Measurements from ENCODE around the gene SLC22A16.

The SLC22A16 gene

DNA sequence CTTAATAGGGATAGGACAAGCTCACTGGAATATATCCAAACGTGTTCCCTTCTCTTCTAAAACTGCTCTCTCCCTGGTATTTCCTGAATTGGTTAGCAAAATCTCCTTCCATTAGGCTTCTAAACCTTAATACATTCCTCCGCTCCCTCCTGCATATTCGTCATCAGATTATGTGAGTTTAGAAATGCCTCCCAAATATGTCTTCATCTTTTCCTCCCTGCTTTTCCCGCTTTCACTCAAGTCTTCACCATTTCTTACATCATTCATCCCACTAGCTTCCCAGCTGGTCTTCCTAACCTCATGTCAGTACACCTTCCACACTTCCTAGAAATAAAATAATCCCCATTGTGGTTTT lies 26.9 kb downstream of the SLC22A16 start:
- H3K4me3 ChIP-seq (ENCODE audit: low read depth, low read length) = no peak overlapping the region

- H3K4me3 ChIP-seq (ENCODE audit: low read depth, low read length) = no peak overlapping the region
Measured at GRCh38 chr6:110448846-110449540, 27.4 kb downstream of the SLC22A16 start.

DNA sequence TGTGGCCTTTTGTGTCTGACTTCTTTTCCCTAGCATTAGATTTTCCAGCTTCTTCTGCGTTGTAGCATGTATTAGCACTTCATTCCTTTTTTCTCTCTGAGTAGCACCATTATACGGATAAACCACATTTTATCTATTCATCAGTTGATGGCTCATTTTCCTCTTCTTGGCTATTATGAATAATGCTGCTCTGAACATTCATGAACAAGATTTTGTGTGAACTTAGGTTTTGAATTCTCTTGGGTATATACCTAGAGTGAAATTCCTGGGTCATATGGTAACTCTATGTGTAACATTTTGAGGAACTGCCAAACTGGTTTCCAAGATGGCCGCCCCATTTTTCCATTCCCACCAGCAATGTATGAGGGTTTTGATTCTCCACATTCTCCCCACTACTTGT lies 28.7 kb downstream of the SLC22A16 start:
- no peak overlapping the region for H3K4me3 ChIP-seq (ENCODE audit: low read depth, low read length)

- H3K4me3 ChIP-seq (ENCODE audit: low read depth, low read length) = no peak overlapping the region
Measured at GRCh38 chr6:110446405-110446804, 30.0 kb downstream of the SLC22A16 start.

- no peak overlapping the region for H3K4me3 ChIP-seq (ENCODE audit: low read depth, low read length)
Measured at GRCh38 chr6:110440026-110440425, 36.4 kb downstream of the SLC22A16 start.

- H3K4me3 ChIP-seq (ENCODE audit: low read depth, low read length) = no peak overlapping the region
Measured at GRCh38 chr6:110439356-110439755, 37.1 kb downstream of the SLC22A16 start.

DNA sequence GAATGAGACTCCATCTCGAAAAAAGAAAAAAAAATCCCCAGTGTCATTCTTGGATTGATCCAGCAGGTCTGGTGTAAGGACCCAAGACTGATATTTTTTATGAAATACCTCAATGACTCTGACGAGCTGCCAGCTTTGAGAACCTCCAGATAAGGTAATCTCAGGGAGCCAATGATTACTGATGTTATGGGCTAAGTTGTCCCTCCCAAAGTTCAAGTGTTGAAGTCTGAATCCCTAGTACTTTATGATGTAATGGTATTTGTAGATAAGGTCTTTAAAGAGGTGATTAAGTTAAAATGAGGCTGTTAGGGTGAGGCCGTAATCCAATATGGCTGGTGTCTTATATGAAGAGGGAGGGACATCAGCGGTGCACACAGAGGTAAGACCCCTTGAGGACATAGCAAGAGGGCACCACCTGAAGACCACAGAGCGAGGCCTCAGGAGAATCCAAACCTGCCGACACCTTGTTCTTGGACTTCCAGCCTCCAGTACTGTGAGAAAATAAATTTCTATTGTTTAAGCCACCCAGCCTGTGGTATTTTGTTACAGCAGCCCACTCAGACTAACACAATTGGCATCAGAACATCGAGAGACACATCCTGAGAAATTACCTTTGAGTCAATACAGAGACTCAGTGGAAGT lies 41.3 kb downstream of the SLC22A16 start:
- no peak overlapping the region for H3K4me3 ChIP-seq (ENCODE audit: low read depth, low read length)

DNA sequence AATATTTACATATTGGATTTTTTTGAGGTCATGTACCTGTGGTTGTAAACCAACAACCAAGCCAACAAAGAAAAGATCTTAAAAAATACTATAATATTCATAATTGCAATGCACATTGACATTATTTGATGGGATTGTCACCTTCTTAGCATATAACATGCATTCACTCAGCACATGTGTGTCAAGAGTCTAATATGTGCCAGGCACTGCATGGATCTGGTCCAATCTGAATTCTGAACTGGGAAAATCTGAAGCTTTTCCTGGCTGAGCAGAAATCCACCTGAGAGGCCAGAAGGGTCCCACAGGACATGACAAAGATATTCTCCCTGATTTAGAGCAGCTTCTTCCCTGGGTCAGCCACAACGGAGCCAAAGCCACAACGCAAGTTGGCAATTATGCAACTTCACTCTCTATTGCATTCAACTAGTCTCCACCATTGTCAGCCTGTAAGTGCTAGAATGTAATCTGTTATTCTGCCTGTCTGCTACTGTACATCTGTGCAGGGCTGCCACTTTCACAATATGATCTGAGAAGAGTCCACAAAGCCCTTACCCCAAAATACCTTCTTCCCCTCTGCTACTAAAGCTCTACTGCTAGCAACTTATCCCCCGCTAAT lies 44.0 kb downstream of the SLC22A16 start:
- no peak overlapping the region for H3K4me3 ChIP-seq (ENCODE audit: low read depth, low read length)

DNA sequence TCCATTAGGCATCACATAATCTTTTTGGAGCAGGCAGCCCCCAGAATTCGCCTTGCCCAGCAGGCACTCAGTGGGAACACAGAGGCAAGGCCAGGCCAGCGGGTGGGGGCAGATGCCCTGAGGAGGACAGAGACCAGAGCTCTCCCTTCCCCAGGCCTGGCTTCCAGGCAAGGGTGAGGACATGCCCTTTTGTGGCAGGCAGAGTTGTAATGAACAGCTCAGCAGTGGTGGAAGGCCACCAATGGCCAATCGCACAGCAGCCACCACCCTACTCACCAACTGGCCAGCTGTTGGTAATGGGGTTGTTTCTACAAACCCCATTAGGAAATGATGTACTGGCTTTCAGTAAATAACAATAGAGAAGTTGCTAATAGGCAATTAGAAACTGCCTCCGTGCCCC lies 45.7 kb downstream of the SLC22A16 start:
- H3K4me3 ChIP-seq (ENCODE audit: low read depth, low read length) = no peak overlapping the region

GRCh38 chr6:110430236-110430635 lies 46.2 kb downstream of the SLC22A16 start:
- no peak overlapping the region for H3K4me3 ChIP-seq (ENCODE audit: low read depth, low read length)

DNA sequence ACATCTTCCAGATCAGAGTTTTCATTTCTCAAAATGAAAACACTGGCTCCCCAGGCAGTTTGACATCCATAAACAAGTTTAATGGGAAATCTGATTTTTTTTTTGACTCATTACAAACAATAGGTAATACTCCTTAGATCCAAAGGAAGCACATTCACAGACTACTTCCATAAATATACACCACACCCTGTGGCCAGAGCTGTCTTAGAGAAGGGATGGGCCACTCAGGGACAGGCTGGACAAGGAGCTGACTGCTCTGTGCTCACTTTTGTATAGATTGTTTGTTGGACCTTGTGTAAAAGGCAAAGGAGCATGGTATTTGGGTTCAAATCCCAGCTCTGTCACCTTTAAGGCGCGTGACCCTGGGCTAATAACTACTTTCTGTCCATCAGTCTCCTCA lies 48.3 kb downstream of the SLC22A16 start:
- no peak overlapping the region for H3K4me3 ChIP-seq (ENCODE audit: low read depth, low read length)

- H3K4me3 ChIP-seq (ENCODE audit: low read depth, low read length) = no peak overlapping the region
Measured at GRCh38 chr6:110425816-110426215, 50.6 kb downstream of the SLC22A16 start.

GRCh38 chr6:110422444-110422822 lies 54.0 kb downstream of the SLC22A16 start:
- no peak overlapping the region for H3K4me3 ChIP-seq (ENCODE audit: low read depth, low read length)

DNA sequence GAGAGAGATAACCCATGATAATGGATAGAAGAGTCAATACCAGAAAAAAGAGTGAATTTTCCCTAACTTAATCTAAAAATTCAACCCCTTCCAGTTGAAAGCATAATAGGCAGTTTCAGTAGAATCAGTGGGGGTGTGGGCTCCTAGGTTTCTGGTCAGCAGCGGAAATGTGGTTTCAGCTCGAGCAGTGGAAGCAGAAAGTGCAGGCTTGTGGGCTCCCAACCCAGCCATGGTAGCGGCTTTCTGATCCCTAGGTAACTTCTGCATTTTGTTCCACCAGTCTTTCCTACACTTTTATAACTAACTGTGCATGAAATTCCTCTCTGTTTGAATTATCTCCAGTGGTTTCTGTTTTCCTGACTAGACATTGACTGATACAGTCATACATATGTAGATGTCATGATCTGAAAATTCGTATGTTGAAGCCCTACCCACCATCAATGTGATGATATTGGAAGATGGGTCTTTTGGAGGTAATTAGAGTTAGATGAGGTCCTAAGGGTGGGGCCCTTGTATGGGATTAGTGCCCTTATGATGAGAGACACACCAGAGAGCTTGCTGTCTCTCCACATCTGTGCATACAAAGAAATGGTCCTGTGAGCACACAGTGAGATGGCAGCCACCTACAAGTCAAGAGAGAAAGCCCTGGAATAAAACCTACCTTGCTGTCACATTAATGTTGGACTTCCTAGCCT lies 54.5 kb downstream of the SLC22A16 start:
- H3K4me3 ChIP-seq (ENCODE audit: low read depth, low read length) = no peak overlapping the region

- H3K4me3 ChIP-seq (ENCODE audit: low read depth, low read length) = no peak overlapping the region
Measured at GRCh38 chr6:110419028-110419739, 57.2 kb downstream of the SLC22A16 start.

- H3K4me3 ChIP-seq (ENCODE audit: low read depth, low read length) = no peak overlapping the region
Measured at GRCh38 chr6:110418594-110418993, 57.8 kb downstream of the SLC22A16 start.

- H3K4me3 ChIP-seq (ENCODE audit: low read depth, low read length) = no peak within 1 kb of the TSS
Measured at GRCh38 chr6:110415086-110415916, 61.1 kb downstream of the SLC22A16 start, which contains the start of gene DDO. DDO (minus strand) TSS chr6:110415575; CDS start chr6:110413462, 2,113 bp downstream.

- no peak overlapping the region for H3K4me3 ChIP-seq (ENCODE audit: low read depth, low read length)
Measured at GRCh38 chr6:110414669-110415068, 61.7 kb downstream of the SLC22A16 start.

DNA sequence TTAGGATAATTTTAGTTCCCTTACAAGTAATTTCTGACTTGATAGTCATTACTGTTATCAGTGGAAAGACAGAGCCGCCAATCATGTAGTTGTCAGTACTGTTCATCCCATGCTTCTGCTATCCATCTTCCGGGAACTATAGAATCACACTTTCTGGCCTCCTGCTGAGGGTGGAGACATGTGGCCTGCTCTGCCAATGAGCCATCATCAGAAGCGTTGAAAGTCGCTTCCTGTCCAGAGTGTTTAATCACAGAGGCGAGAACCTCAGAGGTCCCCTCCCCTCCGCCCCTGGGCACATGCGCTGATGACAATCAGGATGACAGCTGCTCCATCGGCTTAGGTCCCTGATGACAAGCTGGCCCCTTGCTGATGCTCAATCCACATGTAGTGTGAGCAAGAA lies 64.1 kb downstream of the SLC22A16 start:
- H3K4me3 ChIP-seq (ENCODE audit: low read depth, low read length) = no peak overlapping the region

GRCh38 chr6:110410511-110410910 lies 65.9 kb downstream of the SLC22A16 start:
- H3K4me3 ChIP-seq (ENCODE audit: low read depth, low read length) = no peak overlapping the region

All from iPS-11a (cell line).